COR-L47 (cell line): ENCODE data around the gene TMEM167B.
"Not testable (repeated sequence)": the region's sequence is repeated elsewhere in the genome, so short reads cannot be mapped to it uniquely, and the experiment has no call there.

Experiments used
- DNase-seq: peaks from one replicate; lab custom pipeline; 2025; lab: John Stamatoyannopoulos, UW

TMEM167B gene

GRCh38 chr1:109114342-109114674 is 23.7 kb downstream of the TMEM167B start:
- no peak for DNase-seq

- DNase-seq, result no peak
Observed at GRCh38 chr1:109115685-109116084, 25.1 kb downstream of the TMEM167B start.

GRCh38 chr1:109116286-109116685 is 25.7 kb downstream of the TMEM167B start:
- peak; percentile 82 for DNase-seq

- no peak for DNase-seq
Observed at GRCh38 chr1:109118089-109118488, 27.5 kb downstream of the TMEM167B start.

- DNase-seq, result no peak
Observed at GRCh38 chr1:109120356-109120755, 29.8 kb downstream of the TMEM167B start.

GRCh38 chr1:109131059-109131458 is 40.5 kb downstream of the TMEM167B start:
- no peak for DNase-seq

GRCh38 chr1:109131800-109132199 is 41.2 kb downstream of the TMEM167B start:
- no peak for DNase-seq

- DNase-seq, result no peak
Observed at GRCh38 chr1:109133002-109133706, 42.6 kb downstream of the TMEM167B start.

GRCh38 chr1:109133815-109134214 is 43.3 kb downstream of the TMEM167B start:
- DNase-seq, result peak; percentile 41

GRCh38 chr1:109134423-109134822 is 43.9 kb downstream of the TMEM167B start:
- no peak for DNase-seq

GRCh38 chr1:109135940-109136339 is 45.4 kb downstream of the TMEM167B start:
- no peak for DNase-seq

GRCh38 chr1:109136766-109137165 is 46.2 kb downstream of the TMEM167B start:
- DNase-seq, result no peak

- no peak for DNase-seq
Observed at GRCh38 chr1:109137958-109138357, 47.4 kb downstream of the TMEM167B start.

GRCh38 chr1:109138358-109138757 is 47.8 kb downstream of the TMEM167B start:
- no peak for DNase-seq

GRCh38 chr1:109140392-109140791 is 49.8 kb downstream of the TMEM167B start:
- no peak for DNase-seq

- no peak for DNase-seq
Observed at GRCh38 chr1:109142260-109142659, 51.7 kb downstream of the TMEM167B start.

- not testable (repeated sequence) for DNase-seq
Observed at GRCh38 chr1:109142725-109143124, 52.2 kb downstream of the TMEM167B start.
